BE2C (cell line): ENCODE data around the gene RBM3.

Experiments
- DNase-seq: peaks from one replicate; pipeline ENCODE4 v3.0.0-alpha.2; 2020
- H3K27me3 ChIP-seq: fragments of 250-450 bp; sonication (Bioruptor Pico); 2 replicates; pipeline ENCODE4 v1.5.1; 2020; ENCODE audit warnings: mild to moderate bottlenecking
- H3K36me3 ChIP-seq: fragments of 250-450 bp; sonication (Bioruptor Pico); 2 replicates; pipeline ENCODE4 v1.5.1; 2020; ENCODE audit warnings: mild to moderate bottlenecking
- H3K4me1 ChIP-seq: fragments of 250-450 bp; sonication (Bioruptor Pico); 2 replicates; pipeline ENCODE4 v1.5.1; 2020
- H3K4me3 ChIP-seq: 2 replicates; pipeline ENCODE4 v1.5.1; 2011; ENCODE audit warnings: low read depth, low read length
- H3K9me3 ChIP-seq: fragments of 250-450 bp; sonication (Bioruptor Pico); 2 replicates; pipeline ENCODE4 v1.5.1; 2020
- CTCF ChIP-seq: IDR thresholded peaks from 2 replicates; pipeline ENCODE4 v1.5.1; 2012; ENCODE audit warnings: mild to moderate bottlenecking, low read depth, low read length

Gene RBM3

GRCh38 chrX:48538641-48539344 lies 35.5 kb upstream of the RBM3 start:
- no peaks in the 10 kb centered on the region for H3K27me3 ChIP-seq
- H3K4me3 ChIP-seq, result peak overlapping the region; percentile 66
- TF ChIP-seq CTCF, result no peak
- H3K36me3 ChIP-seq, result no peaks in the 10 kb centered on the region
- no peaks in the 10 kb centered on the region for H3K9me3 ChIP-seq
- H3K4me1 ChIP-seq, result no peaks in the 10 kb centered on the region
- DNase-seq, result no peak

GRCh38 chrX:48539345-48540027 lies 34.8 kb upstream of the RBM3 start, which contains the start of gene TBC1D25:
Gene TBC1D25, plus strand, starts transcription at chrX:48539714. Its CDS starts 84 bp downstream, at chrX:48539798.
- peak; percentile 29 for TF ChIP-seq CTCF
- no peaks in the 10 kb centered on the region for H3K4me1 ChIP-seq
- peak within 1 kb of the TSS; percentile 66 for H3K4me3 ChIP-seq
- no peaks in the 10 kb centered on the region for H3K36me3 ChIP-seq
- no peaks in the 10 kb centered on the region for H3K27me3 ChIP-seq
- peak; percentile 94 for DNase-seq
- no peaks in the 10 kb centered on the region for H3K9me3 ChIP-seq

GRCh38 chrX:48540028-48540375 lies 34.3 kb upstream of the RBM3 start:
- Histone ChIP-seq H3K36me3 (no peaks in the 10 kb centered on the region), H3K4me1 (no peaks in the 10 kb centered on the region), H3K9me3 (no peaks in the 10 kb centered on the region), H3K27me3 (no peaks in the 10 kb centered on the region), H3K4me3 (peak overlapping the region; percentile 66)
- DNase-seq, result no peak
- TF ChIP-seq CTCF, result no peak

- peak overlapping the region; percentile 66 for H3K4me3 ChIP-seq
- no peaks in the 10 kb centered on the region for H3K9me3 ChIP-seq
- no peak for DNase-seq
- H3K27me3 ChIP-seq, result no peaks in the 10 kb centered on the region
- TF ChIP-seq CTCF, result no peak
- H3K4me1 ChIP-seq, result no peaks in the 10 kb centered on the region
- no peaks in the 10 kb centered on the region for H3K36me3 ChIP-seq
These were observed 33.8 kb upstream of the RBM3 start for GRCh38 chrX:48540480-48540879.

- TF ChIP-seq CTCF, result no peak
- no peak overlapping the region for H3K4me3 ChIP-seq
These were observed 33.0 kb upstream of the RBM3 start for GRCh38 chrX:48541140-48541814.

More at GRCh38 chrX:48541140-48541814, 33.0 kb upstream of the RBM3 start:
- Histone ChIP-seq H3K27me3 (no peaks in the 10 kb centered on the region), H3K9me3 (no peaks in the 10 kb centered on the region), H3K4me1 (no peaks in the 10 kb centered on the region), H3K36me3 (no peaks in the 10 kb centered on the region)
- DNase-seq, result no peak
